GM21526 (cell line): ENCODE measurements around the gene DCT.
"Not testable (repeated sequence)": the region's sequence is repeated elsewhere in the genome, so short reads cannot be mapped to it uniquely, and the experiment has no call there.

ENCODE experiments used
- ATAC-seq: cut with Tn5 transposase; IDR thresholded peaks from one replicate; pipeline ENCODE4 v1.9.1; 2021; ENCODE audit warnings: moderate library complexity; ENCODE audit not compliant: unreplicated experiment, low FRiP score

Gene DCT

DNA sequence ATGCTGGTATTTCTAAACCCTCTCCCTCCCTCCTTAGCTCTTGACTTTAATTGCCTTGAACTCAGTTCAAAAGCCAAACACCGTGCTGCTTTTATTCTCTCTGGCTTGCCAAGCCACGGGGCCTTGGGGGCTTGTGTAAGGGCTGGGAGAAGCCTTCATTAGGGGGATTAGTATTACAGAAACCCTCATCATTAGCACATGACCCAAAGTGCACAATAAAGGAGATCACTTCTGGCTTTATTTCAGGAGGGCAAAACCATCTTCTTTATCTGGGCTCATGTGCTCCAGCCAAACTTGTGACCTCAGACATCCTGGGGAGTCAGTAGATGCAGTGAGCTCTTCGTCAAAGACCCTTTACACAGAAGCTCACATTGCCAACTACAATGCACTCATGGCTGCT is at the start of gene DCT:
Gene DCT, minus strand, starts transcription at position 67 of the 400 bp plus-strand sequence. CDS start 427 bp downstream, outside the sequence.
- no peak for ATAC-seq

GRCh38 chr13:94526956-94527355 is 47.5 kb upstream of the DCT start:
- ATAC-seq = not testable (repeated sequence)

- no peak for ATAC-seq
Measured at GRCh38 chr13:94525781-94526180, 46.3 kb upstream of the DCT start.

GRCh38 chr13:94524407-94524806 is 44.9 kb upstream of the DCT start:
- no peak for ATAC-seq

GRCh38 chr13:94520001-94520400 is 40.5 kb upstream of the DCT start:
- no peak for ATAC-seq

GRCh38 chr13:94516456-94516855 is 37.0 kb upstream of the DCT start:
- ATAC-seq = no peak

- ATAC-seq = no peak
Measured at GRCh38 chr13:94515911-94516310, 36.4 kb upstream of the DCT start.

- no peak for ATAC-seq
Measured at GRCh38 chr13:94515374-94515773, 35.9 kb upstream of the DCT start.

DNA sequence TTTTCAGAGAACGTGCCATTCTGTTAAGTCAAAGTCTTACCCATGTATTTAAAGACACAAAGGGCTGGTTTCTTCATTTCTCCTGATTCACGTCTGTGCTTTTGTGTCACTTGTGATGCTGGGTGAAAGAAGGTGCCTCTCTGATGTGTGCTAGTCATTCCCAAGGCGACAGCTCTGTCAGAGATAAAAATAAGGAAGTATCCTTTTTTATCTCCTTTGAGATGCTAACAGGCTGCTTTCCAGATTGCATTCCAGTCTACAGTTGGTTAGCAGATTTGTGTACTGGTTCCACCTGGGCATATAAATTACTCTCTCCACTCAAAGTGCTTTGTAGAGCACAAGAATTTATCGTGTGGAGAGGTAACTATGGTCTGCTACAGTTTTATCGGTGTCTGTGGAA is 33.5 kb upstream of the DCT start:
- ATAC-seq = no peak

DNA sequence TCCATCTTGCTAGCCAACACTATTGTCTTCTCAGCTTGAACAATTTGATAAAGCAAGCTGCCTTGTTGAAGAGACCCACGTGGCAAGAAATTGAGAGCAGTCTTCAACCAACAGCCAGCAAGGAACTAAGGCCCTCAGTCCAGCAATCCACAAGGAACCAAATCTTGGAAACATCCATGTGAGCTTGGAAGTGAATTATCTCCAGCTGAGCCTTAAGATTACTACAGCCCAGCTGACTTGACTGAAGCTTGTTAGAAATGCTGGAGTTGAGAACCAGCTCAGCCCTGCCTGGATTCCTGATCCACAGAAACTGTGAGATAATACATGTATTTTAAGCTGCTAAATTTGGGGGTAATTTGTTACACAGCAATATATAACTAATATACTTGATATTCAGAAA is 26.2 kb upstream of the DCT start:
- no peak for ATAC-seq

DNA sequence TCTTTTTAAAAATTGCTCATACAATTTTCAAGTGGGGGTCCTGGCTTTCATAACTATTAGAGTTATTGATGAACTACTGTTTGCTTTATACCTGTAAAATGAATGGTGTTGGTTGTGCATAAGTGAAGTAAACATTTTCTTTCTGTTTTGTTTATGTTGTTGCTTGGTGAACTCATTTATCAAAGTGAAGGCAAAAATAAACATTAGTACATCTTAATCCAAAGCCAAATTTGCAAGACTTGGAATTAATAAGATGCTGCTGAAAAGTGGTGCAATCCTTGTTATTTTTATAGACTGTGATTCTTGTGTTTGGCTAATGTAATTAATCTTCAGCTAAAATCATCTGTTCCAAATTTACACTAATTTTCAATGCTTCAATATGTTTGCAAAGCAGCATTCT is 24.4 kb upstream of the DCT start:
- ATAC-seq = no peak

DNA sequence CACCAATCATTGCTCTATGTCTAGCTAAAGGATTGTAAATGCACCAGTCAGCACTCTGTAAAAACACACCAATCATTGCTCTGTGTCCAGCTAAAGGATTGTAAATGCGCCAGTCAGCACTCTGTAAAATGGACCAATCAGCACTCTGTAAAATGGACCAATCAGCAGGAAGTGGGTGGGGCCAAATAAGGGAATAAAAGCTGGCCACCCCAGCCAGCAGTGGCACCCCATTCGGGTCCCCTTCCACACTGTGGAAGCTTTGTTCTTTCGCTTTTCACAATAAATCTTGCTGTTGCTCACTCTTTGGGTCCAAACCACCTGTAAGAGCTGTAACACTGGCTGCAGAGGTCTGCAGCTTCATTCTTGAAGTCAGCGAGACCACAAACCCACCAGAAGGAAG is 19.3 kb upstream of the DCT start:
- ATAC-seq = not testable (repeated sequence)

DNA sequence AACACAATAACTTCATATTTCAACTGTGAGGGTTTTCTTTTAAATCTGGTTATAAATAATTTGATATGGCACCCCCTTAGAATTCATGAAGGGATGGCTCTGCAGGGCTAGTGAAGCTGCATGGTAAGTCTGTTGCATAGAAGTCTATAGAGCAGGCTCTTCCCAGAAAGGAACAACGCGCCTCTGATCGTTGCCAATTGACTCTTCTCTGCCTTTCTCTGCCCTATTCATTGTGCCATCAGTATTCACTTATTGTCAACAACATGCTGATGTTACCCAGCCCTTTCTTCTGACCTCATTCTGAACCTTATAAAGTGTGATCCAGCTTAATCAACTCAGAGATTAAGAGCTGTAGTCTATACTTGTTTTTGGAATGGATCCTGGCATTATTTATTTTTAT is 16.3 kb upstream of the DCT start:
- no peak for ATAC-seq

- no peak for ATAC-seq
Measured at GRCh38 chr13:94494026-94494425, 14.5 kb upstream of the DCT start.

- no peak for ATAC-seq
Measured at GRCh38 chr13:94487043-94487442, 7.6 kb upstream of the DCT start.

DNA sequence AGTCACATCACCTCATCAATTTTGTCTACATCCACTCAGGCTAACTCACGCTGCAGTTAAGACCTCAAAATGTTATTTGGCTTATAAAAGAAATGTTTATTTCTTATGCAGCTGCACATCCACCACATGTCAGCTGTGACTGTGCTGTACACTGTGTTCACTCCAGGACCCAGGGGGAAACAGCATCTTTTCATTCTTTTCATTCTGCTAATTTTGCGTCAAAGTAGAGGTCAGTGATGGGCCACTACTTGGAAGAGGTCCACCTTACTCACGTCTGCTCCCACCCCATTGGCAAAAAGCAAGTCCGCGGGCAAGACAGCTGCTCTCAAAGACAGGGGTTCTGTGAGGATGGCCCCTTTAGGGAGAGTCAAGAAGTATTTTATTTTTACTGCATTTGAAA is 4.5 kb upstream of the DCT start:
- ATAC-seq = no peak

DNA sequence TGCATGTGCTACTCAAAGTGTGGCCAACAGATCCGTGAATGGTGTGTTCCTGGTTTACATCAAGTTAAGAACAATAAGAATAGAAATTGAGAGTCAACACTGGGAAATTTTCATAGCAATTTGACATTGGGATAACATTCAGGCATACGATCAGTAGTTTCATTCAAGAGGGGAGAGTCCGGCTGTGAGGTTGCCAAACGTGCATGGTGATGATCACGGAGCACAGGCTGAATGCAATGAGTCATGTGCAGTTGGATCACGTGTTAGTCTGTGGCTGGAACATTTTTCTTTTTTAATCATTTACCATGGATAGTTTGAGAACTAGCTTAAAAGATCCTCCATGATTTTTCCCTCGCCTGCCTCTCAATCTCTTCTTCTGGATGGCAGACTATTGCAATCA is 2.5 kb upstream of the DCT start:
- no peak for ATAC-seq

- ATAC-seq = no peak
Measured at GRCh38 chr13:94480672-94481145, 1.2 kb upstream of the DCT start.

DNA sequence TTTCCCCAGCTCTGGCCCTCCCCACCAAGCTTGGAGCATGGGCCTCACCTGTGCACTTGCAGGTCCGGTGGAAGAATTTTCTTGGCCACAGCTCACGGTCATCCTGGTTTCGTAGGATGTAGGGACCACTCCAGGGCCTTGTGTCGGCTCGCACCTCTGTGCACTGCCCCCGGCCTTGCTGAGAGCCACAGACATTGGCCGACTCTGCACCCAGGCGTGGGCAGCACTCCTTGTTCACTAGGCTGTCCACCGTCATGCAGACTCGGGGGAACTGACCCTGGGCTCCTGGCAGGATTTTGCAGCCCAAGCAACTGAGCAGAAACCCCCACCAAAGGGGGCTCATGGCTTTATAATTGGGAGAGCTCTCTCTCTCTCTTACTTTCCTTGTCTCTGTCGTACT is 569 bp downstream of the DCT start:
- no peak for ATAC-seq

DNA sequence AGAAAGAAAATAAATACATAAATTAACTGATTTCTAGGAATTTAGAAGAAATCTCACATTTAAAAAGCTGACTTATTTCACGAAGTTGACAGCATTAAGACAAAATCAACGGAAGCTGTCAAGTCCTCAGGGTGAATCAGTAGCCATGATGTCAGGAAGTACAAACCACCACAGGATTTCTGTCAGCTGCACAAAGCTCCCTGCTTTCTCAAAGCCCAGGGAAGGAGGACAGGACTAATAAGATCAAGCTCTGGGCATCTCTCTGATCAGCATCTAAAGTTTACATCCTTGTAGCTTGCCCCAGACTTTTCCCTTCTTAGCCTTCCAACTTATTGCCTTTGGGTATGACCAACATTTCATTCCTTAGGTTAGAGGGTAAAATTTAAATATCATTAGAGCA is 9.4 kb downstream of the DCT start:
- ATAC-seq = no peak

DNA sequence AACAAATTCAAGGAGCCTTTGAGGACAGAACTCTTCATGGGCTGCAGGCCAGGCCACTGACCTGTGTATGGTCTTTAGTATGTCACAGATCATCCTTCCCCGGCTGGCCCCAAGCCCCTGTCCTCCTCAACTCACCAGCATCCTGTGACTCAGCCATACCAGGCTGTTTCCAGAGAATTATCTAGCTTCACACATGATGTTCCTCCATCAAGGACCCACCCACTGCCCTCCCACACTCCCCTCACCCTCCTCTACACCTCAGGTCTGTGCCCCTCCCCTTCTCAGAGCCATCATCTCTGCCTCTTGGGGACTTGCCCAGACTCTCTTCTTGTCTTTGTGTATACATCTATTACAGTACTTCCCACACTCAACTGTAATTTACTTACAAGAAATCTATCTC is 14.7 kb downstream of the DCT start:
- ATAC-seq = no peak

- ATAC-seq = no peak
Measured at GRCh38 chr13:94462670-94463069, 16.8 kb downstream of the DCT start.

DNA sequence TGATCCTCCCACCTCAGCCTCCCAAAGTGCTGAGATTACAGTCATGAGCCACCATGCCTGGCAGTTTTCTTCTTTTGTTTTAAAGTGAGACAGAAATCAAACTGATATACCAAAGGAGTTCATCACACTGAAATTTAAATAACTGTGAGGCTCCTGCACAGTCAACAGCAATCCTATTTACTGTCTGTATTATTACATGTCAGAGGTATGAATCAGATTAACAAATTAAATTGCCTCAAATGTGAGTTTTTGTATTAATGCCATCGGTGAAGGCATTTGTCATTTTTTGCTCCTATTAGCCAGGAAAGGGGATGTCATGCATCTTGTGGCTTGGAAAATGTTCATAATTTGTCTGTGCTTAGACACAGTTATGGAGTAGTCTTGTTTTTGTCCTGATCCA is 20.4 kb downstream of the DCT start:
- ATAC-seq = no peak
